Muscle layer of colon (tissue), 2 donors: ENCODE data around the gene LAMTOR5.
"Not testable (repeated sequence)": the region's sequence is repeated elsewhere in the genome, so short reads cannot be mapped to it uniquely, and the experiment has no call there.

Experiments used
- H3K27ac ChIP-seq: one replicate; pipeline ENCODE4 v1.7.0; 2013; ENCODE audit warnings: low read depth, mild to moderate bottlenecking, low read length, moderate library complexity
- H3K27me3 ChIP-seq, 2 donors: one replicate each; pipeline ENCODE4 v1.7.0; 2013; ENCODE audit warnings: low read length in 2 of 2, mild to moderate bottlenecking in 2 of 2; ENCODE audit not compliant: insufficient read depth in 2 of 2, control insufficient read depth in 1 of 2
- H3K36me3 ChIP-seq: one replicate; pipeline ENCODE4 v1.7.0; 2013; ENCODE audit warnings: mild to moderate bottlenecking, low read length; ENCODE audit not compliant: insufficient read depth
- H3K4me1 ChIP-seq: one replicate; pipeline ENCODE4 v1.7.0; 2013; ENCODE audit warnings: mild to moderate bottlenecking, low read length; ENCODE audit not compliant: insufficient read depth
- H3K4me3 ChIP-seq, 2 donors: one replicate each; pipeline ENCODE4 v1.7.0; 2013; ENCODE audit warnings: low read length in 2 of 2, low read depth in 1 of 2, mild to moderate bottlenecking in 1 of 2, moderate library complexity in 1 of 2
- H3K9ac ChIP-seq: one replicate; pipeline ENCODE4 v1.7.0; 2013; ENCODE audit warnings: low read length
- H3K9me3 ChIP-seq: one replicate; pipeline ENCODE4 v1.7.0; 2013; ENCODE audit warnings: mild to moderate bottlenecking, low read length
- donor health status: abdominal sarcoma.
- donor health status: Adenocarcinoma of cecum.

Gene LAMTOR5

DNA sequence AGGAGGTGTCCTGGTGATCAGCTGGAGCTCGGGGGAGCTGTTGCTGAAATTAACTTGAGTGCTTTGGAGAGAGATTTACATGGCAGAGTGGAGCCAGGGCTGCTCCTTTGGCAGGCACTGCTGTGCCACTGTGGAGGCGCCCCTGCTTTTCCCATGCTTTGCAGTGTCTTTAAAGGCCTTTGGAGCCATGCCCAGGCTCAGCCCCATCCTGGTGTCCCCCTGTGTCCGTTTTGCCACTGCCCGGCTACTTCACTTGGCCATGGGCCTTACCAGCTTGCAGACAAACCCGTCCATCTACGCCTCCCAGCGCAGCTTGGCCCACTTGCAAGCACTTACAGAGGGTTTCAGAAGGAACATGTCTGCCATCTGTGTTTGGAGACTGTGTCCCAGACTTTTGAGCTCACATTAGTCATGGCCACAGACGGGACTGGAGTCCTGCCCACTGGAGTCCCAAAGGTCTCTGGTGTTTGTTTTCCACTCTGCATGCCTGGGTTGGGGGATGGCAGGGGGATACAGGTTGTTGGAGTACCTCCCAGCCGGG lies 18.2 kb upstream of the LAMTOR5 start:
- Histone ChIP-seq H3K27me3 (no peaks in the 10 kb centered on the region), H3K36me3 (no peaks in the 10 kb centered on the region), H3K4me1 (no peaks in the 10 kb centered on the region), H3K4me3 (no peak overlapping the region), H3K9me3 (no peaks in the 10 kb centered on the region), H3K9ac (no peak overlapping the region), H3K27ac (no peak overlapping the region)

GRCh38 chr1:110424699-110425611 lies 17.5 kb upstream of the LAMTOR5 start:
- Histone ChIP-seq H3K4me1 (no peaks in the 10 kb centered on the region), H3K9ac (no peak overlapping the region), H3K36me3 (no peaks in the 10 kb centered on the region), H3K27ac (no peak overlapping the region), H3K9me3 (no peaks in the 10 kb centered on the region), H3K27me3 (no peaks in the 10 kb centered on the region), H3K4me3 (no peak overlapping the region)

- H3K4me1 ChIP-seq: no peaks in the 10 kb centered on the region
- H3K9ac ChIP-seq: no peak overlapping the region
- H3K9me3 ChIP-seq: no peaks in the 10 kb centered on the region
- H3K4me3 ChIP-seq: no peak overlapping the region
- H3K27ac ChIP-seq: no peak overlapping the region
- no peaks in the 10 kb centered on the region for H3K36me3 ChIP-seq
- no peaks in the 10 kb centered on the region for H3K27me3 ChIP-seq
Measured at GRCh38 chr1:110420874-110421793, 13.6 kb upstream of the LAMTOR5 start.

DNA sequence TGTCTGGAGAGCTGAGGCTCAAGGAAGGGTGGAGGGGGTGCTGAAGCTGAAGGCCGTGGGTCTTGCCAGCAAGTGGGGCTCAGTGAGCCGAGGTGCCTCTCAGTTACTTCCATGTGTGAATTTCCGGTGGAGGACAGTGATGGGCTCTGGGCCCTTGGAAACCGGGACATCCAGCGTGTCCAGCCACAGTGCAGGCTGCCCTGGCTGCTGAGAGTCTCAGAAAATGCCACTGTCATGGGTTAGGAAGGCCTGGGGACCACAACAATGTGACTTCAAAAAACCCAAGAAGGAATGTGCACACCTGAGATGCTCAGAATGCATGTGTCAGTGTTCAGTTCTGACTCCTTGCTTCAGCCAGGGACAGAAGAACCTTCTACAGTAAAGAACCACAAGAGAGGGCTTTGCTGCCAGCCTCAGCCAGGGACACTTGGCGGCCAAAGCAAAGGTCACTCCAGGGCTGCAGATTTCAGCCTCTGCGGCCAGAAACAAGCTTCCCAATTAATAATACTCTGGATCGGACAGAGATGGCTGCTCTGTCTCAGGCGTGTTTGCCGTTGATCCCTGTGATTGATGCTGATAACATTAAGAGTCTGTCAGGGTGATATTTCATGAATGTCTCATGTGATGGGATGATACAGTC lies 12.6 kb upstream of the LAMTOR5 start:
- Histone ChIP-seq H3K27me3 (no peaks in the 10 kb centered on the region), H3K9ac (no peak overlapping the region), H3K9me3 (no peaks in the 10 kb centered on the region), H3K27ac (no peak overlapping the region), H3K4me1 (no peaks in the 10 kb centered on the region), H3K4me3 (no peak overlapping the region), H3K36me3 (no peaks in the 10 kb centered on the region)

DNA sequence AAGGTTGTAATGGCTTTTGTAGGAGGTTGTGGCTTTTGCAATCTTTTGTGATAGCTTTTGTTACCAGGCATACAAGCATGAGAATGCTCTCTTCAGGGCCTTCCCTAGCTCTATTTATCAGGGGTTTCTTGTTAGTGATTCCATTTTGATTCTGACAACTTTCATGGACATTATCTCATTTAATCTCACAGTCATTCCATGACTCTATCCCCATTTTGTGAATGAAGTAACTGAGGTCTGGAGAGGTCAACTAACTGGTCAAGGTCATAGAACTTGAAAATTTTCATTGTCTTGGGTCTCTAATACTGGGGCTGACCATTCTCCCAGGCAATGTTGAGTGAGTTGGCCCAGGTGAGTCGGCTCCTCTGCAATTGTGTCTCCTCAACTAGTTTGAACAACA lies 11.2 kb upstream of the LAMTOR5 start:
- Histone ChIP-seq H3K27ac (no peak overlapping the region), H3K36me3 (no peaks in the 10 kb centered on the region), H3K4me1 (no peaks in the 10 kb centered on the region), H3K9ac (no peak overlapping the region), H3K4me3 (no peak overlapping the region), H3K9me3 (no peaks in the 10 kb centered on the region), H3K27me3 (no peaks in the 10 kb centered on the region)

- H3K9me3 ChIP-seq, H3K4me3 ChIP-seq, H3K4me1 ChIP-seq, H3K9ac ChIP-seq, H3K36me3 ChIP-seq, H3K27ac ChIP-seq, H3K27me3 ChIP-seq: not testable (repeated sequence)
Measured at GRCh38 chr1:110413045-110413444, 5.6 kb upstream of the LAMTOR5 start.

GRCh38 chr1:110412576-110412975 lies 5.1 kb upstream of the LAMTOR5 start:
- Histone ChIP-seq H3K36me3 (no peaks in the 10 kb centered on the region), H3K4me3 (no peak overlapping the region), H3K27me3 (no peaks in the 10 kb centered on the region), H3K27ac (no peak overlapping the region), H3K9me3 (no peaks in the 10 kb centered on the region), H3K9ac (no peak overlapping the region), H3K4me1 (peaks cover 10% of the 10 kb centered on the region)

GRCh38 chr1:110411173-110411735 lies 3.8 kb upstream of the LAMTOR5 start:
- no peaks in the 10 kb centered on the region for H3K27me3 ChIP-seq
- H3K4me1 ChIP-seq: peaks cover 16% of the 10 kb centered on the region
- H3K4me3 ChIP-seq: no peak overlapping the region
- no peak overlapping the region for H3K9ac ChIP-seq
- no peak overlapping the region for H3K27ac ChIP-seq
- H3K36me3 ChIP-seq: no peaks in the 10 kb centered on the region
- no peaks in the 10 kb centered on the region for H3K9me3 ChIP-seq

DNA sequence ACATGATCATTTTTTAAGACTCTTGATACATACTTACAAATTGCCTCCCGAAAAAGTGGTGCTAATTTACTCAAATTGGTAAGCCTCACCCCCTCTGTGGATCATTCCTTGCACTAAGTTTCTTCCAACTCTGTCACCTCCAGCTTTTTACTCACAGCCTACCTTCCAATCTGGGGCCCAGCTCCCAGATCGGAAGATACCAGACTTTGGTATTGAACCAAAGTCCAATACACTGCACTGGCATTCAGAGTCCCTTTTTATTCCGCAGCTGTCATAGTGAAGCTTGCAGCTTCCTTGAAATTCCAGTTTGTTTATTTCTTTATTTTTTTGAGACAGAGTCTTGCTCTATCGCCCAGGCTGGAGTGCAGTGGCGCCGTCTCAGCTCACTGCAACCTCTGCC lies 1.8 kb upstream of the LAMTOR5 start:
- Histone ChIP-seq H3K27ac (no peak overlapping the region), H3K9me3 (no peaks in the 10 kb centered on the region), H3K27me3 (no peaks in the 10 kb centered on the region)

DNA sequence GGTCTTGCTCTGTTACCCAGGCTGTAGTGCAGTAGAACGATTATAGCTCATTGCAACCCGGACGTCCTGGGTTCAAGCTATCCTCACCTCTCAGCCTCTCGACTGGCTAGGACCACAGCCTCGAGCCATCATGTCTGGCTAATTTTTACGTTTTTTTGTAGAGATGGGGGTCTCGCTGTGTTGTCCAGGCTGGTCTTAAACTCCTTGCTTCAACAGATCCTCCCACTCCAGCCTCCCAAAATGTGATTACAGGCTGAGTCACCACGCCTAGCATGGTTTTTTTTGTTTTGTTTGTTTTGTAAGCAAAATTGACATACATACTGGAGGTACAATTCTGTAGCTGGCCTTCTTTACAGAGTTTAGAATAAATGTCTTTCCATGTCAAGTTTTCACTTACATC lies 994 bp upstream of the LAMTOR5 start:
- Histone ChIP-seq H3K36me3 (peaks cover 13% of the 10 kb centered on the region), H3K4me3 (peak overlapping the region in 1 of 2 donors; percentile 97), H3K27ac (no peak overlapping the region), H3K9me3 (no peaks in the 10 kb centered on the region), H3K27me3 (no peaks in the 10 kb centered on the region), H3K9ac (peak overlapping the region; percentile 93), H3K4me1 (peaks cover 21% of the 10 kb centered on the region)

More for the DNA sequence above, 1.8 kb upstream of the LAMTOR5 start:
- Histone ChIP-seq H3K36me3 (peaks cover 5% of the 10 kb centered on the region), H3K9ac (no peak overlapping the region), H3K4me3 (no peak overlapping the region), H3K4me1 (peaks cover 21% of the 10 kb centered on the region)

GRCh38 chr1:110406407-110406806 lies 1.1 kb downstream of the LAMTOR5 start:
- H3K4me1 ChIP-seq: peaks cover 21% of the 10 kb centered on the region
- peak overlapping the region in 1 of 2 donors; percentile 97 for H3K4me3 ChIP-seq
- H3K36me3 ChIP-seq: peaks cover 34% of the 10 kb centered on the region
- H3K9me3 ChIP-seq, H3K27me3 ChIP-seq, H3K27ac ChIP-seq: not testable (repeated sequence)
- peak overlapping the region; percentile 93 for H3K9ac ChIP-seq
